ENCODE results near the gene MSH3.

The MSH3 gene

GRCh38 chr5:80740999-80741398 is 86.5 kb downstream of the MSH3 start:
- DNase-seq (ENCODE audit: low read depth), result no peak

GRCh38 chr5:80744149-80744548 is 89.7 kb downstream of the MSH3 start:
- no peak for DNase-seq (ENCODE audit: low read depth)
- no peak overlapping the region for H3K4me3 ChIP-seq (ENCODE audit: low read depth, low read length)

More at GRCh38 chr5:80740999-80741398, 86.5 kb downstream of the MSH3 start:
- H3K4me3 ChIP-seq (ENCODE audit: low read depth, low read length), result no peak overlapping the region

- DNase-seq (ENCODE audit: low read depth), result peak; percentile 58
- H3K4me3 ChIP-seq (ENCODE audit: low read depth, low read length), result no peak overlapping the region
Observed at GRCh38 chr5:80745490-80745889, 91.0 kb downstream of the MSH3 start.

GRCh38 chr5:80747922-80748321 is 93.5 kb downstream of the MSH3 start:
- DNase-seq (ENCODE audit: low read depth), result no peak
- H3K4me3 ChIP-seq (ENCODE audit: low read depth, low read length), result no peak overlapping the region

- H3K4me3 ChIP-seq (ENCODE audit: low read depth, low read length), result no peak overlapping the region
- no peak for DNase-seq (ENCODE audit: low read depth)
Observed at GRCh38 chr5:80752427-80752826, 98.0 kb downstream of the MSH3 start.

- DNase-seq (ENCODE audit: low read depth), result no peak
- H3K4me3 ChIP-seq (ENCODE audit: low read depth, low read length), result no peak overlapping the region
Observed at GRCh38 chr5:80753712-80754111, 99.3 kb downstream of the MSH3 start.

GRCh38 chr5:80754900-80755299 is 100.4 kb downstream of the MSH3 start:
- peak; percentile 67 for DNase-seq (ENCODE audit: low read depth)
- no peak overlapping the region for H3K4me3 ChIP-seq (ENCODE audit: low read depth, low read length)

GRCh38 chr5:80755626-80756025 is 101.2 kb downstream of the MSH3 start:
- H3K4me3 ChIP-seq (ENCODE audit: low read depth, low read length), result no peak overlapping the region

GRCh38 chr5:80756292-80756691 is 101.8 kb downstream of the MSH3 start:
- no peak for DNase-seq (ENCODE audit: low read depth)
- no peak overlapping the region for H3K4me3 ChIP-seq (ENCODE audit: low read depth, low read length)

More at GRCh38 chr5:80755626-80756025, 101.2 kb downstream of the MSH3 start:
- DNase-seq (ENCODE audit: low read depth), result no peak

- DNase-seq (ENCODE audit: low read depth), result no peak
- no peak overlapping the region for H3K4me3 ChIP-seq (ENCODE audit: low read depth, low read length)
Observed at GRCh38 chr5:80757290-80757689, 102.8 kb downstream of the MSH3 start.

- H3K4me3 ChIP-seq (ENCODE audit: low read depth, low read length), result no peak overlapping the region
Observed at GRCh38 chr5:80759866-80760577, 105.6 kb downstream of the MSH3 start.

GRCh38 chr5:80760680-80761079 is 106.2 kb downstream of the MSH3 start:
- DNase-seq (ENCODE audit: low read depth), result no peak
- no peak overlapping the region for H3K4me3 ChIP-seq (ENCODE audit: low read depth, low read length)

More at GRCh38 chr5:80759866-80760577, 105.6 kb downstream of the MSH3 start:
- DNase-seq (ENCODE audit: low read depth), result no peak

GRCh38 chr5:80761176-80761575 is 106.7 kb downstream of the MSH3 start:
- DNase-seq (ENCODE audit: low read depth), result no peak

GRCh38 chr5:80761966-80762365 is 107.5 kb downstream of the MSH3 start:
- no peak for DNase-seq (ENCODE audit: low read depth)
- H3K4me3 ChIP-seq (ENCODE audit: low read depth, low read length), result no peak overlapping the region

More at GRCh38 chr5:80761176-80761575, 106.7 kb downstream of the MSH3 start:
- no peak overlapping the region for H3K4me3 ChIP-seq (ENCODE audit: low read depth, low read length)

- no peak overlapping the region for H3K4me3 ChIP-seq (ENCODE audit: low read depth, low read length)
- DNase-seq (ENCODE audit: low read depth), result no peak
Observed at GRCh38 chr5:80762573-80762972, 108.1 kb downstream of the MSH3 start.

- DNase-seq (ENCODE audit: low read depth), result peak; percentile 73
- no peak overlapping the region for H3K4me3 ChIP-seq (ENCODE audit: low read depth, low read length)
Observed at GRCh38 chr5:80763211-80763610, 108.8 kb downstream of the MSH3 start.

GRCh38 chr5:80763873-80764647 is 109.6 kb downstream of the MSH3 start:
- H3K4me3 ChIP-seq (ENCODE audit: low read depth, low read length), result no peak overlapping the region
- no peak for DNase-seq (ENCODE audit: low read depth)

GRCh38 chr5:80764786-80765185 is 110.3 kb downstream of the MSH3 start:
- no peak for DNase-seq (ENCODE audit: low read depth)
- no peak overlapping the region for H3K4me3 ChIP-seq (ENCODE audit: low read depth, low read length)

GRCh38 chr5:80777347-80778287 is 123.2 kb downstream of the MSH3 start:
- DNase-seq (ENCODE audit: low read depth), result no peak
- no peak overlapping the region for H3K4me3 ChIP-seq (ENCODE audit: low read depth, low read length)

GRCh38 chr5:80780024-80780423 is 125.6 kb downstream of the MSH3 start:
- H3K4me3 ChIP-seq (ENCODE audit: low read depth, low read length), result no peak overlapping the region
- no peak for DNase-seq (ENCODE audit: low read depth)

Data from skeletal muscle cell (primary cell).